Testis (tissue), 3 donors: ENCODE data around the gene MID1. TPM values are rescaled to one million over a fixed set of nuclear protein-coding genes. Genes with fewer than 3 reads are reported as not detected.

Experiments
- DNase-seq: peaks from one replicate; pipeline ENCODE4 v3.0.0-alpha.2; 2019
- H3K27ac ChIP-seq, 2 donors: fragments of 200-600 bp; sonication (generic); one replicate each; pipeline ENCODE4 v1.5.1; 2019
- H3K27me3 ChIP-seq: fragments of 200-600 bp; sonication (generic); one replicate; pipeline ENCODE4 v1.5.1; 2019
- H3K36me3 ChIP-seq: fragments of 200-600 bp; sonication (generic); one replicate; pipeline ENCODE4 v1.5.1; 2017; ENCODE audit warnings: low read depth; ENCODE audit errors: missing control alignments
- H3K4me1 ChIP-seq: fragments of 200-600 bp; sonication (generic); one replicate; pipeline ENCODE4 v1.5.1; 2019
- H3K4me3 ChIP-seq, 2 donors: fragments of 200-600 bp; sonication (generic); one replicate each; pipeline ENCODE4 v1.5.1; 2017 to 2019
- H3K9me3 ChIP-seq: fragments of 200-600 bp; sonication (generic); one replicate; pipeline ENCODE4 v1.5.1; 2017
- CTCF ChIP-seq, 3 experiments: fragments of 450-650 bp in 2 of 3; fragments of 200-600 bp in 1 of 3; sonication (generic) in 1 of 3; IDR thresholded peaks; one replicate each; pipeline ENCODE4 v1.5.1; 2016 to 2019; ENCODE audit warnings: antibody characterized with exemption in 3 of 3, mild to moderate bottlenecking in 2 of 3, moderate library complexity in 1 of 3
- POLR2A ChIP-seq: fragments of 450-650 bp; IDR thresholded peaks from one replicate; pipeline ENCODE4 v1.6.1; 2017; ENCODE audit warnings: antibody characterized with exemption, mild to moderate bottlenecking, moderate library complexity
- WGBS, 2 donors: methylation state at CpG; one replicate each; pipeline ENCODE4 v1.1.5; 2018; 5-methylcytosine and 5-hydroxymethylcytosine counted together
- intact Hi-C: fragments of 100-400 bp; cut with DNase I; formaldehyde crosslinking; loops from one replicate; pipeline ENCODE4 v1.15.1; 2023; ENCODE audit warnings: low total_unique reads
- polyA plus RNA-seq: library from polyadenylated mRNA; stranded (reverse); fragments of 350-450 nt; fragmentation: Illumina TruSeq; extraction: RNeasy Lipid Tissue Mini Kit (QIAGEN cat#74804); gene quantifications from one replicate; pipeline ENCODE4 v1.2.3, GENCODE V29; 2014; ENCODE audit warnings: low read depth, low replicate concordance; ENCODE audit not compliant: insufficient read depth
- total RNA-seq, 2 donors: library from RNA; depleted of rRNA; stranded (reverse); fragments of >200 nt; gene quantifications; one replicate each; pipeline ENCODE4 v1.2.3, GENCODE V29; 2016

MID1 gene
- total and polyA plus RNA-seq, 3 donors from 2014 or later, result 10.3 to 34.6 (median 18.3) TPM

- intact Hi-C loops, result no loop called here
- TF ChIP-seq CTCF (IDR thresholded peaks at IDR 0.05), result no peak
- TF ChIP-seq POLR2A, result no peak
- Histone ChIP-seq H3K27me3 (no peaks in the 10 kb centered on the region), H3K36me3 (no peaks in the 10 kb centered on the region), H3K4me3 (no peak overlapping the region), H3K27ac (no peak overlapping the region), H3K4me1 (no peaks in the 10 kb centered on the region), H3K9me3 (no peaks in the 10 kb centered on the region)
- 64 to 73% methylated on average over 2 of the region's 2 CpGs for WGBS, 2 donors
- no peak for DNase-seq
Measured at GRCh38 chrX:10548688-10549087, 71.7 kb downstream of the MID1 start.

- H3K27me3 ChIP-seq, result no peaks in the 10 kb centered on the region
- no peak overlapping the region for H3K27ac ChIP-seq
- no peaks in the 10 kb centered on the region for H3K4me1 ChIP-seq
- H3K36me3 ChIP-seq, result no peaks in the 10 kb centered on the region
- no peaks in the 10 kb centered on the region for H3K9me3 ChIP-seq
- intact Hi-C loops, result no loop called here
- 36 to 38% methylated on average over 1 of the region's 1 CpG for WGBS, 2 donors
- TF ChIP-seq CTCF (IDR thresholded peaks at IDR 0.05), result no peak
- no peak for TF ChIP-seq POLR2A
- no peak overlapping the region for H3K4me3 ChIP-seq
- no peak for DNase-seq
Measured at GRCh38 chrX:10545882-10546281, 74.5 kb downstream of the MID1 start.

GRCh38 chrX:10542586-10542985 lies 77.8 kb downstream of the MID1 start:
- DNase-seq, result no peak
- intact Hi-C loops, result no loop called here
- Histone ChIP-seq H3K27ac (no peak overlapping the region), H3K9me3 (no peaks in the 10 kb centered on the region), H3K36me3 (no peaks in the 10 kb centered on the region), H3K27me3 (no peaks in the 10 kb centered on the region), H3K4me3 (no peak overlapping the region), H3K4me1 (no peaks in the 10 kb centered on the region)
- TF ChIP-seq POLR2A (no peak), CTCF (IDR thresholded peaks at IDR 0.05) (no peak)
- 63 to 64% methylated on average over 1 of the region's 1 CpG for WGBS, 2 donors

GRCh38 chrX:10538831-10539230 lies 81.6 kb downstream of the MID1 start:
- H3K27me3 ChIP-seq, result no peaks in the 10 kb centered on the region
- no peaks in the 10 kb centered on the region for H3K4me1 ChIP-seq
- no peaks in the 10 kb centered on the region for H3K36me3 ChIP-seq
- intact Hi-C loops, result no loop called here
- DNase-seq, result no peak
- H3K27ac ChIP-seq, result no peak overlapping the region
- H3K4me3 ChIP-seq, result no peak overlapping the region
- H3K9me3 ChIP-seq, result no peaks in the 10 kb centered on the region
- no peak for TF ChIP-seq CTCF (IDR thresholded peaks at IDR 0.05)
- TF ChIP-seq POLR2A, result no peak

GRCh38 chrX:10537308-10537707 lies 83.1 kb downstream of the MID1 start:
- intact Hi-C loops, result no loop called here
- H3K4me1 ChIP-seq, result no peaks in the 10 kb centered on the region
- no peak overlapping the region for H3K4me3 ChIP-seq
- H3K27me3 ChIP-seq, result no peaks in the 10 kb centered on the region
- TF ChIP-seq POLR2A (no peak), CTCF (IDR thresholded peaks at IDR 0.05) (no peak)
- no peaks in the 10 kb centered on the region for H3K36me3 ChIP-seq
- H3K27ac ChIP-seq, result no peak overlapping the region
- 54 to 58% methylated on average over 2 of the region's 2 CpGs for WGBS, 2 donors
- H3K9me3 ChIP-seq, result no peaks in the 10 kb centered on the region
- DNase-seq, result no peak
